H1 (cell line): Measurements from ENCODE around the gene KCNMA1. TPM values are rescaled to one million over a fixed set of nuclear protein-coding genes. Genes with fewer than 3 reads are reported as not detected.

Source experiments
- CTCF ChIA-PET: fragments of 300-600 bp; sonication (Branson Sonifier 250); formaldehyde crosslinking; loops from one replicate; lab custom pipeline; 2021; ENCODE audit not compliant: partially characterized antibody; lab: Charles Lee
- POLR2A ChIA-PET: fragments of 300-600 bp; sonication (Branson Sonifier 250); formaldehyde crosslinking; loops from one replicate; lab custom pipeline; 2021; ENCODE audit warnings: inconsistent platforms; ENCODE audit not compliant: partially characterized antibody; lab: Charles Lee
- DNase-seq, 2 experiments: peaks; one replicate each; pipeline versions ENCODE4 v3.0.0 to v3.0.0-alpha.2; 2010 to 2022; ENCODE audit warnings: low spot score in 2 of 2, low read depth in 1 of 2, mixed read lengths in 1 of 2
- FAIRE-seq: peaks from 2 replicates; lab custom pipeline; 2011; peaks lifted over from hg19 to GRCh38; lab: Jason Lieb, UNC
- H2AFZ ChIP-seq: 2 replicates; pipeline ENCODE4 v1.8.1; 2012; ENCODE audit warnings: low read length, inconsistent platforms
- H2AK5ac ChIP-seq: 2 replicates; pipeline ENCODE4 v1.6.1; 2013; ENCODE audit warnings: low read depth, low read length
- H2BK120ac ChIP-seq: replicated peaks from 2 replicates; pipeline ENCODE3; 2013; ENCODE audit warnings: low read depth, low read length, inconsistent platforms
- H2BK12ac ChIP-seq: 2 replicates; pipeline ENCODE4 v1.6.1; 2013; ENCODE audit warnings: low read depth, low read length
- H2BK15ac ChIP-seq: 2 replicates; pipeline ENCODE4 v1.6.1; 2013; ENCODE audit warnings: low read length
- H2BK20ac ChIP-seq: 2 replicates; pipeline ENCODE4 v1.6.1; 2013; ENCODE audit warnings: low read length
- H2BK5ac ChIP-seq: 2 replicates; pipeline ENCODE4 v1.6.1; 2013; ENCODE audit warnings: low read depth, low read length
- H3K14ac ChIP-seq: 2 replicates; pipeline ENCODE4 v1.6.1; 2013; ENCODE audit warnings: inconsistent platforms; ENCODE audit not compliant: insufficient read length
- H3K18ac ChIP-seq: 2 replicates; pipeline ENCODE4 v1.6.1; 2013; ENCODE audit warnings: low read length; ENCODE audit errors: extremely low read depth
- H3K23ac ChIP-seq: 2 replicates; pipeline ENCODE4 v1.6.1; 2013; ENCODE audit warnings: inconsistent platforms; ENCODE audit not compliant: insufficient read length
- H3K23me2 ChIP-seq: 2 replicates; pipeline ENCODE4 v1.6.1; 2013; ENCODE audit warnings: low read depth, low read length
- H3K27ac ChIP-seq: 2 replicates; pipeline ENCODE4 v1.6.1; 2011; ENCODE audit warnings: low read depth, low read length, inconsistent platforms
- H3K27me3 ChIP-seq, 4 experiments: replicated peaks in 1 of 4; 1 replicate in 1 of 4; 2 replicates in 3 of 4; pipeline versions ENCODE4 v1.6.1 to v1.8.1; 2011 to 2013; ENCODE audit warnings: low read length in 3 of 4, mild to moderate bottlenecking in 3 of 4, inconsistent platforms in 2 of 4, mixed read lengths in 2 of 4, moderate library complexity in 1 of 4; ENCODE audit not compliant: control insufficient read depth in 3 of 4, insufficient read depth in 3 of 4; ENCODE audit errors: extremely low read depth in 1 of 4
- H3K36me3 ChIP-seq, 4 experiments: 2 replicates each; pipeline versions ENCODE4 v1.6.1 to v1.8.1; 2011 to 2013; ENCODE audit warnings: mild to moderate bottlenecking in 4 of 4, low read length in 3 of 4, moderate library complexity in 2 of 4, control low read depth in 1 of 4, inconsistent platforms in 1 of 4; ENCODE audit not compliant: insufficient read depth in 4 of 4, control insufficient read depth in 2 of 4
- H3K4ac ChIP-seq: replicated peaks from 2 replicates; pipeline ENCODE3; 2013; ENCODE audit warnings: low read length, low read depth, mixed read lengths, inconsistent platforms; ENCODE audit not compliant: insufficient read length
- H3K4me1 ChIP-seq, 4 experiments: replicated peaks in 1 of 4; 1 replicate in 1 of 4; 2 replicates in 3 of 4; pipeline versions ENCODE4 v1.6.1 to v1.8.1; 2011 to 2013; ENCODE audit warnings: low read length in 3 of 4, inconsistent platforms in 2 of 4, mixed read lengths in 1 of 4; ENCODE audit not compliant: insufficient read depth in 4 of 4, control insufficient read depth in 3 of 4
- H3K4me2 ChIP-seq, 2 experiments: 2 replicates each; pipeline versions ENCODE4 v1.6.1 to v1.8.1; 2011 to 2013; ENCODE audit warnings: low read depth in 2 of 2, low read length in 2 of 2, control low read depth in 1 of 2, inconsistent platforms in 1 of 2, mild to moderate bottlenecking in 1 of 2; ENCODE audit not compliant: insufficient read depth in 1 of 2
- H3K4me3 ChIP-seq, 4 experiments: fragments of 200-600, 300-600 bp in 1 of 4; sonication (generic), shearing (Covaris generic), sonication (Bioruptor Twin) in 1 of 4; 2 replicates each; pipeline versions ENCODE4 v1.5.1 to v1.8.1; 2011 to 2016; ENCODE audit warnings: low read length in 4 of 4, low read depth in 3 of 4, control low read depth in 2 of 4, inconsistent platforms in 2 of 4, mild to moderate bottlenecking in 2 of 4, mixed read lengths in 1 of 4, moderate library complexity in 1 of 4; ENCODE audit not compliant: insufficient read depth in 2 of 4; ENCODE audit errors: extremely low read depth in 1 of 4
- H3K56ac ChIP-seq: replicated peaks from 2 replicates; pipeline ENCODE3; 2013; ENCODE audit warnings: low read depth, mild to moderate bottlenecking, mixed read lengths, low read length, inconsistent platforms; ENCODE audit not compliant: insufficient read length
- H3K79me1 ChIP-seq: 2 replicates; pipeline ENCODE4 v1.6.1; 2013; ENCODE audit warnings: low read depth, low read length, control low read depth
- H3K79me2 ChIP-seq, 2 experiments: 2 replicates each; pipeline versions ENCODE4 v1.6.1 to v1.8.1; 2012 to 2013; ENCODE audit warnings: low read length in 2 of 2, mild to moderate bottlenecking in 2 of 2, inconsistent platforms in 1 of 2; ENCODE audit not compliant: insufficient read depth in 2 of 2, control insufficient read depth in 1 of 2
- H3K9ac ChIP-seq, 4 experiments: replicated peaks in 1 of 4; 1 replicate in 1 of 4; 2 replicates in 3 of 4; pipeline versions ENCODE4 v1.6.1 to v1.8.1; 2011 to 2013; ENCODE audit warnings: low read depth in 3 of 4, low read length in 3 of 4, control low read depth in 2 of 4, mild to moderate bottlenecking in 2 of 4, moderate library complexity in 2 of 4, inconsistent platforms in 1 of 4; ENCODE audit errors: extremely low read depth in 1 of 4
- H3K9me3 ChIP-seq, 2 experiments: 2 replicates each; pipeline versions ENCODE4 v1.6.1 to v1.8.1; 2012 to 2013; ENCODE audit warnings: mild to moderate bottlenecking in 2 of 2, moderate library complexity in 2 of 2, control low read depth in 1 of 2, inconsistent platforms in 1 of 2, low read depth in 1 of 2, low read length in 1 of 2, mixed read lengths in 1 of 2; ENCODE audit not compliant: insufficient read depth in 2 of 2
- H4K20me1 ChIP-seq, 2 experiments: replicated peaks in 1 of 2; 2 replicates each; pipeline versions ENCODE3 to v1.8.1; 2011 to 2013; ENCODE audit warnings: inconsistent platforms in 2 of 2, low read length in 2 of 2, mild to moderate bottlenecking in 1 of 2; ENCODE audit not compliant: insufficient read depth in 2 of 2, control insufficient read depth in 1 of 2
- H4K5ac ChIP-seq: 2 replicates; pipeline ENCODE4 v1.6.1; 2013; ENCODE audit warnings: low read length, low read depth, mixed read lengths, inconsistent platforms; ENCODE audit not compliant: insufficient read length
- H4K8ac ChIP-seq: 2 replicates; pipeline ENCODE4 v1.8.0; 2013; ENCODE audit warnings: mild to moderate bottlenecking, moderate library complexity, low read length, inconsistent platforms; ENCODE audit not compliant: insufficient read depth; ENCODE audit errors: extremely low read depth
- H4K91ac ChIP-seq: replicated peaks from 2 replicates; pipeline ENCODE3; 2013; ENCODE audit warnings: low read length, mixed read lengths, inconsistent platforms; ENCODE audit not compliant: insufficient read length
- CBX5 ChIP-seq: fragments of 300-800, 300-1000 bp; sonication (generic); IDR thresholded peaks from 2 replicates; pipeline ENCODE4 v1.7.1; 2016; ENCODE audit warnings: antibody characterized with exemption, low read length, low read depth
- GABPA ChIP-seq: IDR thresholded peaks from 2 replicates; pipeline ENCODE4 v1.6.1; 2011; ENCODE audit warnings: mild to moderate bottlenecking, low read length, moderate library complexity, borderline replicate concordance; ENCODE audit not compliant: insufficient read depth
- GTF2F1 ChIP-seq: IDR thresholded peaks from 2 replicates; pipeline ENCODE4 v1.6.1; 2012; ENCODE audit warnings: low read depth, low read length, improper control_type of control experiment, borderline replicate concordance
- RNF2 ChIP-seq: fragments of 200-900, 300-1000 bp; sonication (generic); IDR thresholded peaks from 2 replicates; pipeline ENCODE4 v1.7.1; 2016; ENCODE audit warnings: borderline replicate concordance, low read depth, mild to moderate bottlenecking, antibody characterized with exemption, low read length; ENCODE audit not compliant: poor library complexity, severe bottlenecking; ENCODE audit errors: missing control alignments
- SP2 ChIP-seq: IDR thresholded peaks from 2 replicates; pipeline ENCODE4 v1.6.1; 2012; ENCODE audit warnings: mild to moderate bottlenecking, low read length, inconsistent platforms
- TAF1 ChIP-seq: IDR thresholded peaks from 2 replicates; pipeline ENCODE4 v1.6.1; 2011; ENCODE audit warnings: mild to moderate bottlenecking, low read depth, low read length
- WGBS, 2 experiments: shearing (Covaris generic) in 1 of 2; methylation state at CpG; one replicate each; pipeline versions ENCODE4 v1.1.6 to v1.1.7; 2013 to 2015; ENCODE audit warnings: low lambda C conversion rate in 2 of 2, mixed read lengths in 2 of 2, inconsistent platforms in 1 of 2, low coverage in 1 of 2, missing lambda C conversion rate in 1 of 2; ENCODE audit not compliant: insufficient replicate concordance in 2 of 2, insufficient coverage in 1 of 2, insufficient read length in 1 of 2; ENCODE audit errors: extremely low coverage in 1 of 2, missing lambda C conversion rate in 1 of 2; 5-methylcytosine and 5-hydroxymethylcytosine counted together
- polyA plus RNA-seq, 7 experiments: library from polyadenylated mRNA; depleted of rRNA in 3 of 7; stranded (reverse) in 5 of 7; unstranded in 2 of 7; fragments of >200 nt in 5 of 7; fragments of 200-250 nt in 2 of 7; gene quantifications; 1 replicate in 5 of 7; 2 replicates in 1 of 7; 4 replicates in 1 of 7; pipeline versions ENCODE4 v1.2.1 to v1.2.3, GENCODE V29; 2011 to 2013; ENCODE audit warnings: missing spikeins in 2 of 7, mixed read lengths in 2 of 7
- total RNA-seq: library from RNA; stranded (reverse); fragmentation: NEBNext Ultra II Directional; extraction: Animal tissue kit (Norgen Biotek cat#: 25700); gene quantifications from 2 replicates; pipeline ENCODE4 v1.2.1, GENCODE V29; 2021

The KCNMA1 gene
- total and polyA plus RNA-seq, 2 of the 8 experiments (the other 6 are each of a cell fraction or from before 2014, with no cell fraction given) = 10.2 to 11.1 TPM

DNA sequence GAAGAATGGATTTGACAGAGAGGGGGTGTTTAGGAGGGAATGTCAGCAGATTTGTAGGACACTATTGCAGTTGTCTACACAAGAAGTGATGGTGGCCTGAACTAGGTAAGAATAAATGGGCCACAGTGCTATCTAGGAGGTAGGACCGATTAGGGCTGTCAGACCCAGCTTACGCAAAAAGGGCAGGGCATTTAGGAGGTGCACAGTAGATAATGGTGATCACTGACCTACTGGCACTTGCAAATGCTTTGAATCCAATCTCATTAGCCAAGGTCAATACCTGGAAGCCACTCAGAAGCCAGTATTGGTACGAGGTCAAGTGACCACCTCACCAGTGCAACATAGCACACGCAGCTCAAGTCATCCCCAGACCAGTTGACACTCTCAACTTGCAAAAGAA lies 330.9 kb downstream of the KCNMA1 start:
- FAIRE-seq (no peak), DNase-seq (no peak)
- Histone ChIP-seq H2BK15ac (no peak overlapping the region), H3K23ac (no peak overlapping the region), H3K4me1 (no peaks in the 10 kb centered on the region; a peak in 2 of 7 replicates), H3K79me2 (no peaks in the 10 kb centered on the region), H3K36me3 (no peaks in the 10 kb centered on the region), H4K20me1 (no peaks in the 10 kb centered on the region), H2AK5ac (no peak overlapping the region), H3K4ac (no peak overlapping the region), H2AFZ (no peak overlapping the region), H2BK12ac (no peak overlapping the region), H3K4me3 (no peak overlapping the region), H3K9me3 (no peaks in the 10 kb centered on the region), H2BK20ac (no peak overlapping the region), H2BK120ac (no peak overlapping the region), H3K23me2 (no peaks in the 10 kb centered on the region), H3K27me3 (no peaks in the 10 kb centered on the region), H3K14ac (no peak overlapping the region), H3K56ac (no peak overlapping the region), H4K8ac (no peak overlapping the region), H3K4me2 (no peak overlapping the region), H3K18ac (no peak overlapping the region), H2BK5ac (no peak overlapping the region), H3K9ac (no peak overlapping the region), H4K5ac (no peak overlapping the region), H3K27ac (no peak overlapping the region), H3K79me1 (no peaks in the 10 kb centered on the region), H4K91ac (no peak overlapping the region)
- ChIA-PET CTCF (interaction anchor here (0.6 to 1.4 kb wide), 9 partner anchors 8 to 317 kb away, joined by 3 to 6 read pairs (median 3); no protein-coding TSS in a partner anchor), POLR2A (no interaction called here)
- TF ChIP-seq RNF2 (no peak), SP2 (no peak), TAF1 (no peak), GABPA (no peak), CBX5 (no peak), GTF2F1 (no peak)
- 80% methylated on average over 4 of the region's 4 CpGs; no CpG with 5 or more reads in 1 of the 2 experiments for WGBS, 2 experiments
